ENCODE measurements around the gene GLRA1.
"Not testable (repeated sequence)": the region's sequence is repeated elsewhere in the genome, so short reads cannot be mapped to it uniquely, and the experiment has no call there.

GLRA1 gene

DNA sequence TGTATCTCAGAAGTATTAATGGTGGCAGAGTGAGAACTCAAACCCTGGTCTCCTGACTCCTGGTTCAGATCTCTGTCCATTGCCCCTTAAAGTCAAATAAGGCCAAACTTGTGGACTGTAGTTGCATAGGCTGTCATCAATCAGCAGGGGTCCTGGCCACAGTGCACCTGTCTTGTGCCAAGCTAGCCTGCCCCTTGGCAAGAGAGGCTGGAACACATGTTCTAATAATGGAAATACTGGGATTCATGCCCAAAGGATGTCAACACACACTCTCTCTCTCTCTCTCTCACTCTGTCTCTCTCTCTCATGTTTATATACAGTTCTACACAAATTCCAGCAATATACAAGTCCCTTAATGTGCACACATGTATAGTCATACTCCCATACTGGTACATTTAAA is 44.3 kb downstream of the GLRA1 start:
- peak; percentile 32 for DNase-seq

DNA sequence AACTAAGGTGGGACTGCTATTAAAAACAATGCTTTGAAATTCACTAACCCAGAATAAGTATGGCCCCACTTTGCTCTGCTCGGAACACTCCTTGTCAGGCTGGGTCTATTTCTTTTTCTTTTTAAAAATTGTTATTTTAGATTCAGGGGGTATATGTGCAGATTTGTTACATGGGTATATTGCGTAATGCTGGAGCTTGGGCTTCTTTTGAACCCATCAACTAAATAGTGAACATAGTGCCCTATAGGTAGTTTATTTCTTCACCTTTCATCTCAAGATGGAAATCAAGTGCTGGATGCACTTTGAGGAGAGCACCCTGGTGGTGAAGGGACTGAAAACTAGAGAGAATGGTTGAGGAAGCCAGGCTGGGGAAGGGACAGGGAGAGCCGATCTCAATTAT is 51.0 kb downstream of the GLRA1 start:
- DNase-seq: no peak

DNA sequence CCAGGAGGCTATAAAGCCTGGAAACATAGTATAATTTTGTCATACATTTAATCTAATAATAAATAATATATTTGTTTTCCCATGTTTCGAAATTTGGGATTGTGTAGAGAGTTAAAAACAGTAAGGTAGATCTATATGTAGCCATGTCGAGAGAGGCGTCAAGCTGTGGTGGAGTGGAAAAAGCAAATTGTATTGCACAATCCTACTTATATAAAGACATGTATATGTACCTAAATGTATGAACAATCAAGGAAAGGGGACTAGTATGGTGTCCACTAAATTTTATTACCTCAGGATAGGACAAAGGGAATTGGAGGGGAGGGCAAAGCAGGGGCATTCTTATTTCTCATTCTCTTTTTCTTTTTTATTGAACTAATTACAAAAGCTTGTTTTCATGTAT is 52.0 kb downstream of the GLRA1 start:
- no peak for DNase-seq

DNA sequence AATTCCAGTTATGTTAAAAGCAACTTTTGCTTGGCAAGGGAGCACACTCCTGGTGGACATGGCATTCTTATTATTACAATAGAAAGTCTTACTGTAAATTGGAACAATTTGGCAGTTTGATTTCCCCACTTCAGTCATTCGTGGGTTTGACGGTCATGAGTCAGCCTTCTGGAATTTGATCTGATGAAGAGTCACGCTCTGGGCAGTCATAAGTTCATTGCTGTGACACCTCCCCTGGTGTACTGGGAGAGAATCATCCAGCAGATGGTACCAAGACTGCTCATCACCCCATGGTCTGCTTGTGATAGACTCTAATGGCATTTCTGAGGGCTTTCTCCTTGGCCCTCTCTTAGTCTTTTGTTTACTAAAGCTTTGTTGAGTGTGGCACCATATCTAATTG is 53.8 kb downstream of the GLRA1 start:
- DNase-seq: no peak

DNA sequence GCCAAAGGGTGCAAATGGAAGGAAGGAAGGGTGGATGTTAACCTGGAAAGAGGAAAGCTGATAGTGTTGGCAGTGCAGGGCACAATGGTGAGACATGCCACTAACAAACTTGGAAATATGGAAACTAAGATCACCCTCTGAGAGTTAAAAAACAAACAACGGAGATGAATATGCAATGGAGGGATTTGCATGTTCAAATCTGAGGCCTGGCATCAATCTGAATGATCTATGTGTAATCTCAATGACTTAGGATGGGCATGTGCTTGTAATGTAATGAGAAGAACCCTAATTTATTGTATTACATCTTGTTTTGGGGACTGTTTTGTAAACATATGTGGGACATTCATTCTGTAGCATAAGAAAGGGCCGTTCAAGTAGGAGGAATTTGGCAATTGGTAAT is 54.4 kb downstream of the GLRA1 start:
- no peak for DNase-seq

DNA sequence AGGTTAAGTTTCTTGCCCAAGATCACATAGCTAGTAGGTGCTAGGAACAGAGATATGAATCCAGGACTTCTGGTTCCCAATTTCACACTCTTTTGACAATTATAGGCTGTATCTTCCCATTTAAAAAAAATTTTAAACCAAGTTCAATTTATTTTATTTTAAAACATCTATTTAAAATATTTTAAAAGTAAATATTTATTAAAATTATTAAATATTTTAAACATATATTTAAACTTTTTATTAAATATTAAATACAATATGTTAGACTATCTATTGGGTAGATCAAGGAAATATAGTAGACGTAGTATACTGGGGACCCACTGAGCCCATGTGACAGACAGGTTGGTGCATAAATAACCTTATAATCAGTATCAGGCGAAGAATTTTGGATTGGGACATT is 54.8 kb downstream of the GLRA1 start:
- no peak for DNase-seq

DNA sequence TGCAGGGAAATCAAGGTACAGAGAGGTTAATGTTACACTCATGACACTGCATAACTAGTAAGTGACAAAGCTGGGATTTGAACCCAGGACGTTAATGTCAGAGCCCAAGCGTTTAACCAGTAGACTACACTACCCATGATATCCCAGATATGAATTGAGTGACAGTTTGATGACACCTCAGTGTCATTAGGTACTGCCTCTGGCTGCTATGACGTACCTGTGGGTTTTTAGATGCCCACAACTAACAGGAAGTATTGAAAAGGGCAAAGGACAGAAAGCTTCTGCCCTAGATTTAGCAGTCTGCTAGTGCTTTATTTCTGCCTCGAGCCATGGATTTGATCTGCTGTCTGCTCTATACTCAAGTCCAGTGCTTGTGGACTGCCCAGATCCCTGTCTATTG is 56.2 kb downstream of the GLRA1 start:
- DNase-seq: no peak

DNA sequence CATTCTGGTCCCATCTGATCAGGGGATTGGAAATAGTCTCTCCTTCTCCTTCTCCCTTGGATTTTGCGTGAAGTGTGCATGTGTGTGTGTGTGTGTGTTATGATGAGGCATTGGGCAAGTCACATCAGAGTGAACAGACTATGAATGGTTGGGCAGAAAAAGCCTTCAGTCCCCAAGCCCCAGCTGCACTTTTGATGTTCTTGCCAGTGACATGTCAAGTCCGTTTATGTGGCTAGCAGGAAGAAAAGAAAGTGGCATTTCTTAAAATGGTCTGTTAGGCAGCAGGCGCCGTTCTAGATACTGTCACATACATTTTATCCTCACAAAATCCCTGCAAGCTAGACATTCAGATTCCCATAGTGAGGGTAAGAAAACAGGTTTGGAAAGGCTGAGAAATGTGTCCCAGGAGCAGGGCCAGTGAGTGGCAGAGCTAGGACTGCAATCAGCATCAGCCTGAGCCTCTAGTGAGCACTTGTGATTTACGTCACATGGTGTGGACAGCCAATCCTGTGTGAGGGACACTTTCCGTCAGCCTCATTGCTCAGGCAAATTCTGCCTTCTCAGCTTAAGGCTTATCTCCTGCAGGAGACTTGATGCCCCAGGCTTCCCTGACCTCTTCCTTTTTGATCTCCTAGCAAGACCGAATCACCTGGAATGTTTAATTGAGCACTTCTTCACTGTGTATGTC is 60.4 kb downstream of the GLRA1 start:
- no peak for DNase-seq

DNA sequence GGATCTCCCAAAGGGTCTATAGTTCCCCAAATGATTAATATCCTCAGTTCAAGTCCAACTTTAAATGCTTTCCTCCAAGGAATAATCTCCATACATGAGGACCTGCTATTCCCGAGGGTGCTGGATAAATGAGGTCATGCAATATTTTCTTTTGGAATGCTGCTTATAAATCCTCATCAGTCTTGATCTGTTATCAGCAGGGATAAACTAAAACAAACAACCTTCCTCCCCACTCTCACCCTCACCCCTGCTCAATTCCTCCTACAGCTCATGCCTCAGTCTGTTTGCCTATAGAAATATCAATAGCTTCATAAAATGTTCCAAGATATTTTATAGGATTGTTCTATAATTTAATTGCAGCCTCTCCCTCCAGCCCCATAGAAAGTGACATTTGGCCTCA is 61.1 kb downstream of the GLRA1 start:
- no peak for DNase-seq

DNA sequence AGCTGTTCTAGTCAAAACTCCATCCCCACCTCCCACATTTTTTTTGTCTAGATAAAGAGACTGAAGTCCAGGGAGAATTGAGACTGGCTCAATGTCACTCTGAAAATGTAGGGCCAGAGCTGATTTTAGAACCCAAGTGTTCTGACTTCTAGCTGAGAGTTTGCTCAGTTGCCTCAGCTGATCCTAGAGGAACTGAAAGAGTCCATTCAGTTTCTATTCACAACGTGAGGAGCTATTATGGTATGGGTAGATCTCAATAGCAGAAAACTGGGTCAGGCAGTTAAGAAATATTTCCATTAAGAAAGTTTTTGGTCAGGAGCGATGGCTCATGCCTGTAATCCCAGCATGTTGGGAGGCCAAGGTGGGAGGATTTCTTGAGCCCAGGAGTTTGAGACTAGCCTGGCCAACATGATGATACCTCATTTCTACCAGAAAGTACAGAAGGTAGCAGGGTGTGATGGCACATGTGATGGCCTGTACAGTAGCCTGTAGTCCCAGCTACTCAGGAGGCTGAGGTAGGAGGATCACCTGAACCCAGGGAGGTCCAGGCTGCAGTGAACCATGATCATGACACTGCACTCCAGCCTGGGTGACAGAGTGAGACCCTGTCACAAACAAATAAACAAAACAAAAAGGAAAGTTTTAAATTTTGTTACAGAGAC is 61.7 kb downstream of the GLRA1 start:
- DNase-seq: no peak

DNA sequence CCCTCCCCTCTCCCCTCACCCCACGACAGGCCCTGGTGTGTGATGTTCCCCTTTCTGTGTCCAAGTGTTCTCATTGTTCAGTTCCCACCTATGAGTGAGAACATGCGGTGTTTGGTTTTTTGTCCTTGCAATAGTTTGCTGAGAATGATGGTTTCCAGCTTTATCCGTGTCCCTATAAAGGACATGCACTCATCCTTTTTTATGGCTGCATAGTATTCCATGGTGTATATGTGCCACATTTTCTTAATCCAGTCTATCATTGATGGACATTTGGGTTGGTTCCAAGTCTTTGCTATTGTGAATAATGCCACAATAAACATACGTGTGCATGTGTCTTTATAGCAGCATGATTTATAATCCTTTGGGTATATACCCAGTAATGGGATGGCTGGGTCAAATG is 63.8 kb downstream of the GLRA1 start:
- not testable (repeated sequence) for DNase-seq

DNA sequence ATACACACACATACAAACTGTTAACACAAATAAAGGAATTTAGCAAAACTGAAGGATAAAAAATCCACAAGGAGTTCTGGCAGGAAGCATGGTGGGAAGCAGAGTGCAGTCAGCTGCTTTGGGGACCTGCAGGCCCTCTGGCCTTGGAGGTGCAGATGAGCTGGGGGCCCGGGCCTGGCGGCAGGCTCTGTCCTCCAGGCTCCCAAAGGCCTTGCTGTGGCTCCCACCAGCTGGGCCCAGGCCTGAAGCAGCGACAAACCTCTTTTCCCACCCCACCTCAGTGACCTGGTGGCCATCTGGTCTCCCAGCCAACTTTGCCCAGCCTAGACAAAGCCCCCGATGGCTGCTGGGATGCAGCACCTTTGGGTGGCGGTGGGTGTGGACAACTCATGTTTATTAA is 67.8 kb downstream of the GLRA1 start:
- DNase-seq: no peak

DNA sequence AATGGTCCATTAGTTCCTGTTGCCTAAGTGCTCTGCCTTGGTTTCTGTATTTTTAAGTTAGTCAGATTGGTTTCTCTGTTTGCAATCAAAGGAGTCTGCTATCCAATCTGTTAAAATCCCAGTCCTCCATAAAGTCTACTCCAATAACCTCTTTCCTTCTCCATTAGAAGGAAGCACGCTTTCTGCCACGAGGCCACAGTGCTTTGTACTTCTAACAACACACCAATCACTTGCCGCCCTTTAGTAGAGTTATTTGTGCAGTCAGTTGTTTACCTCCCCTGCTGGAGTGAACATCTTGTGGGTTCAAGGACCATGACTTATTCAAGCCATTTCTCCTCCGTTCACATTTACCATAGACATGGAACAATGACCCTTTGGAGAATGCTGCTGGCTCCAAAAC is 69.0 kb downstream of the GLRA1 start:
- DNase-seq: no peak

DNA sequence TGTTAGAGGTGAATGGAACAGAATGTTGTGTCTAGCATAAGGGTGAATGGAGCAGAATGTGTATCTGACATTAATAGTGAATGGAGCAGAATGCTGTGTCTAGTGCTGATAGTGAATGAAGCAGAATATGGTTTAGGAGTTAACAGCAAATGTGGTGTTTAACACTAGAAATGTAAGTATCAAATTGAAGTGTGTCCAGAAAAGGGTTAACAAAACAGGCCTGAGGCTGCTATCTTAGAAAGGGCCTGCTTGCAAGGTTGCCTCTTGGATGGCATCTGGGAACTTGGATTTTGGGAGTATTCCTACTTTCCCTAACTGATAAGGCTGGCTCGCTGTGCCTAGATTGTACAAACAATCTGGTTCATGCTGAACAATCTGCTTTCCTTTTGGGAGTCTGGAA is 76.8 kb downstream of the GLRA1 start:
- DNase-seq: no peak

DNA sequence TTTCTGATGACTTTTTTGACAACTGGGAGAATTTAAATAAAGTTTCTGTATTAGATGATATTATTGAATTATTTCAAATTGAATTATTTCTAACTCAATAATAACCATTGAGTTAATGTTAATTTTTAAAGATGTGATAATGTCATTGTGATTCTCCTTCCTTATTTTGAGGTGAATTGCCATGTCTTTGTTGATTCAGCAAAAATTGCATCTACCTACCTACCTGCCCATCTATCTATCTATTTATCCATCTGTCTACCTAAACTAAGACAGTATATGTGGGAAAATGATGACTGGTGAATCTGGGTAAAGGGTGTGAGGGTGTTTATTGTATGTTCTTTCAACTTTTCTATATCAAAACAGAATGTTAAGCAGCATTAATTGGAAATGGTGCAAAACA is 77.9 kb downstream of the GLRA1 start:
- DNase-seq: no peak

DNA sequence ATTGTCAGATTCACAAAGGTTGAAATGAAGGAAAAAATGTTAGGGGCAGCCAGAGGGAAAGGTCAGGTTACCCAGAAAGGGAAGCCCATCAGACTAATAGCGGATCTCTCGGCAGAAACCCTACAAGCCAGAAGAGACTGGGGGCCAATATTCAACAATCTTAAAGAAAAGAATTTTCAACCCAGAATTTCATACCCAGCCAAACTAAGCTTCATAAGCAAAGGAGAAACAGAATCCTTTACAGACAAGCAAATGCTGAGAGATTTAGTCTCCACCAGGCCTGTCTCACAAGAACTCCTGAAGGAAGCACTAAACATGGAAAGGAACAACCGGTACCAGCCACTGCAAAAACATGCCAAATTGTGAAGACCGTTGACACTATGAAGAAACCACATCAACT is 91.8 kb downstream of the GLRA1 start:
- DNase-seq: not testable (repeated sequence)

DNA sequence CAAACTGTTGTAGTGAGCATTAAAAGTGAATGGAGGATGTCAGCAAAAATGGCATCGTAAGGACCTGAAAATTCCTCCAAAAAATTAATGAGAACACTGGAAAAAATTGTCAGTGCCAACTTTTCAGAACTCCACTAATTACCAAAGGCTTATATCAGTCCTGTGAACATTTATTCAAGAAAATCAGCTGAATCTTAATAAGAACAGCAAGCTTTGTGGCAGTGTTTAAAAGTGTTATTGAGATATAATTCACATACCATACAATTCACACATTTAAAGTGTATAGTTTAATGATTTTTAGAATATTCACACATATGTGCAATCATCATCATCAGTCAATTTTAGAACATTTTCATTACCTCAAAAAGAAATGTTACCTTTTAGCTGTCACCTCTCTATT is 95.3 kb downstream of the GLRA1 start:
- DNase-seq: no peak

DNA sequence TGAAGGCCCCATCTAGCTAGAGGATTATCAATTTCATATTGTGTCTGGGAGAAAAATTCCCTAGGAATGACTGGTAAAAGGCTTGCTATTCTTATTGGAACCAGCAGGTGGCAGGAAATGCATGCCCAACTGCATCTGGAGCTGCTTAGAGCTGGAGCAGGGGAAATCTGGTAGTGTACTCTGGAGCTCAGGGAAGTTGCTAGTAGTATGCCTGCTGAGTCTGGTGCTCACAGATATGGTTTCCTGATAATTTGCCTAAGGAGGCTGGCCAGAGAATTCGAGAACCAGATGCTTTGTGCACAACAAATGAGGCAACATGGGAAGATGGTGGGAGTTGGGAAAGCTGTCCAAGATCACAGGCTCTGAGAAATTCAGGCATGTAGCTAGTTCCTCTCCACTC is 99.2 kb downstream of the GLRA1 start:
- peak; percentile 65 for DNase-seq

DNA sequence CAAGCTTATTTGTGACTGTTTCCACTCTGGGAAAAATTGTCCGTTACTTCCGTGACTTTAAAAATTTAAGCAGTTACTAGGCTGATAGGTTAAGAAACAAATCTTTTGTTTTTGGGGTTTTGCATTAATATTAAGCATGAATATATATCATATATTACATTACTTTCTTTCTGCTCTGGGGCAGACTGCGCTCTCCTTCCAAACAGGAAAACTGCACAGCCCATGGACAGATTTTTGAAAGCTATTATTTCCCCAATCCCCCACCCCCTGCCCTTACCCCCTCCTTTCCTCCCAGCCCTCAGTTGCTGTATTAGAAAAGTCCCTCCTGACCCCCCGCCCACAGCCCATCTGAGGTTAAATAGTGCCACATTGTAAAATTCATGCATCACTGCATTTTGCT is 102.5 kb downstream of the GLRA1 start:
- no peak for DNase-seq

DNA sequence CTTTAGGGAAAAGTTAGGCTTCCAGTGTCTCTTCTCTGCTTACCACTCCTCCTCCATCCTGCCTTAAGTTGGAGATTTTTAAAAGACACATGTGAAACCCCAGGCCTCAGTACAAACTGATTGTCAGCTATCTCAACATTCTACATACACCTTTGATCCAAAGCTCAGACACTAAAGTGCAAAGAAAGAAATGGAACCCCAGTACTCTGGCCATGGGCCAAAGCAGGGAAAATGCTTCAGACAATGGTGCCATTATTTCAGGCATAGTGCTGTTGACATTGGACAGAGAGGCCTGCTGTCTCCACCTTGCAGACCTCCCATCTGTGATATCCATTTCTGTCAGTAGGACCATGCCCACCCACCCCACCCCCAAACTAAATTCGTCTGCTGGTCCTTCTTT is 103.7 kb downstream of the GLRA1 start:
- DNase-seq: no peak

DNA sequence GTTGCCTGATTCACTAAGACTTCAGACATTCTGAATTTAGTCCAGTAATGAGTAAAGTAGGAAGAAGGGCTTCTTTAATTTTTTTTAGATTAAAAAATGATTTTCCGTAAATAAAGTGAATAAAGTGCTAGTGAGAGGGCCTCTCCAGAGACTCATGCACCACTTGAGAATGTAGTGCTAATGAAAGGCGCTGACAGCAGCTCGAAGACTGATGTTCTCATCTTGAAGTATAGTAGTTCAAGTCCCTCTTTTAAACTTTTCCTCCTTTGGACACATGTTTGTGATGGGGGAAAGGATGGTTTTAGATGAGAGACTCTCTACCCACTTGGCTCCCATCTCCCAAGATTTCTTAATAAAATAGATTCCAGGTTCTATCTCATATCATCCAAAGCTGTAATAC is 104.4 kb downstream of the GLRA1 start:
- no peak for DNase-seq

DNA sequence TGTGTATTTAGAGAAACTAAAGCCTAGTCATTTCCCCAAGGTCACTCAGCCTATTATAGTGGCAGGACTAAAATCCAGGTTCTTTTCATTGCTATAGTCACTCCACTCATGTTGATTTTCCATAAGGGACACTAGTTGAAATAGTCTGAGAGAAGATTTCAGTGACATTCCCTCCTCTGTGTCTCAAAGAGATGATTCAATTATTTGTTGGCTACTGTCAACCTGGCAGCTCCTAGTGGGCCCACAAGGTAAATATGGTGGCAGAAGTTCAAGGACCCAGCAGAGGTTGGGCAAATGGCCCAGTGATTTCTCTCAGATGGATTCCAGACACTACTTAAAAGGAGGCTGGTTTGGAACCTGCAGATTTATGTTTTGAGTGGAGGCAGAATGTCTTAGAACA is 104.8 kb downstream of the GLRA1 start:
- DNase-seq: no peak

DNA sequence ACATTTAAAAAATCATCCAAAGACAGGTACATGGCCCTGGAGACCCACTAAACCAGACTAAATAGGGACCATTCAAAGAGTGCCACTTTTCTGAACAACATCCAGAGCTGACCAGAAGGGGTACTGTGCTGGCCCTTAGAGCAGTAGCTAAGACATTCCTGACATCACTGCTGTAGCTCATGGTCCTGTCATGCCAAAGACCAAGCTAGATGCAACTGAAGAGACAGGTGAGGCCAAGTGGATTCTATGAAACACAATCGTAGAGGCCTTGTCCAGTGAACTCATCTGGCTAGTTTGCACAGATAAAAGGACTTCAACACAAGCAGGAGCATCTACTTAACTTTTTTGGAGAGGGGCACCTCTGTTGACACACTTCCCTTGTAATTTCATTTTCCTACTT is 109.6 kb downstream of the GLRA1 start:
- no peak for DNase-seq

DNA sequence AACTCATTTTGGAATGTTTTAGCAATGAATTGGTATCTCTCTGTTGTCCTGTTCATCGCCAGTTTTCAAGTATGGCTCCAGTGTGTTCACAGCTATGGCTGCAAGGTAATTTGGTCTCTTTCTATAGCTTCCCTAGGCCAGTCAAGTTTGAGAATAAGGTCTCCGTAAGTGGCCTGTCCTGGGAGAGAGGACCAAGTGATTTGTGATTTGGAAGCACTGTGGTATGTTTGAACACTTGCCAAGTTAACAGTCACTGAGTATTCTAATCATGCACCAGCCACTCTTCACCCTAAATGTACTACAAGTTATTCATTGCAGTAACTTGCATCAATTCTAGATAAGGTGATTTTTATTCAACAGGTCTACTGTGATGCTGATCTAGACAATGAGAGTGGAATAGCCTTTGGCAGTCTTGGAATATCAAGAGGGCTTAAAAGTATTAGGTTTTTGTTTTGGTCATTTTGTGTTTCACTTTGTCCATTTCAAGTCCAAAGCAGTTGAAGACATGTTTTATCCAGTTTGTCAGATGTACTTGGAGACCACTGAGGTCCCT is 111.8 kb downstream of the GLRA1 start:
- no peak for DNase-seq

All from NCI-H774 (cell line).